A549 (cell line): ENCODE results near the gene SARDH. TPM values are rescaled to one million over a fixed set of nuclear protein-coding genes. Genes with fewer than 3 reads are reported as not detected.

Experiments used
- ATAC-seq, 2 experiments: fragments of 200-7000 bp in 1 of 2; fragments of >200 bp in 1 of 2; cut with Nextera tagmentation in 1 of 2; cut with Tn5 transposase in 1 of 2; 3 replicates each; pipeline versions ENCODE4 v1.8.0 to v1.9.1; 2018 to 2020; ENCODE audit warnings: mild to moderate bottlenecking in 1 of 2, moderate library complexity in 1 of 2
- CTCF ChIA-PET: fragments of 300-600 bp; sonication (Branson Sonifier 250); formaldehyde crosslinking; extraction: SDS; loops from one replicate; lab custom pipeline; 2021; ENCODE audit warnings: antibody characterized with exemption, inconsistent platforms; lab: Yijun Ruan, JAX
- POLR2A ChIA-PET: fragments of 350-600 bp; formaldehyde crosslinking; extraction: SDS; loops from one replicate; lab custom pipeline; 2021; ENCODE audit warnings: antibody characterized with exemption, inconsistent platforms; lab: Yijun Ruan, JAX
- DNase-seq, 2 experiments: peaks; one replicate each; pipeline versions ENCODE4 v3.0.0 to v3.0.0-alpha.2; 2011 to 2016; ENCODE audit warnings: low read depth in 1 of 2, low spot score in 1 of 2
- FAIRE-seq: peaks from 2 replicates; lab custom pipeline; 2011; peaks lifted over from hg19 to GRCh38; lab: Jason Lieb, UNC
- H3K27ac ChIP-seq, 2 experiments: fragments of >200 bp; sonication (Bioruptor Twin); formaldehyde crosslinking; 3 replicates each; pipeline ENCODE4 v1.5.1; 2016 to 2017
- H3K4me1 ChIP-seq: fragments of >200 bp; sonication (Bioruptor Twin); formaldehyde crosslinking; 3 replicates; pipeline ENCODE4 v1.6.1; 2016
- H3K4me2 ChIP-seq: fragments of >200 bp; sonication (Bioruptor Twin); formaldehyde crosslinking; 3 replicates; pipeline ENCODE4 v1.6.1; 2016
- H3K4me3 ChIP-seq: fragments of >200 bp; sonication (Bioruptor Twin); formaldehyde crosslinking; 3 replicates; pipeline ENCODE4 v1.5.1; 2016
- H3K9me3 ChIP-seq: fragments of >200 bp; sonication (Bioruptor Twin); formaldehyde crosslinking; 3 replicates; pipeline ENCODE4 v1.6.1; 2016
- ATOH8 ChIP-seq: fragments of 250-450 bp; sonication (Bioruptor Pico); IDR thresholded peaks from 2 replicates; pipeline ENCODE4 v1.5.0; 2020; ENCODE audit warnings: low read depth, mild to moderate bottlenecking, moderate library complexity
- CBX2 ChIP-seq: fragments of 200-600 bp; sonication (generic); IDR thresholded peaks from 2 replicates; pipeline ENCODE4 v1.6.1; 2016; ENCODE audit warnings: low read depth, mild to moderate bottlenecking, borderline replicate concordance
- CEBPB ChIP-seq, 2 experiments: fragments of >200 bp in 1 of 2; sonication (Bioruptor Twin) in 1 of 2; formaldehyde crosslinking in 1 of 2; IDR thresholded peaks; 2 replicates each; pipeline ENCODE4 v1.6.1; 2012 to 2016
- CHD4 ChIP-seq: fragments of 200-600 bp; sonication (generic); IDR thresholded peaks from 2 replicates; pipeline ENCODE4 v1.6.1; 2016; ENCODE audit warnings: antibody characterized with exemption, mild to moderate bottlenecking, borderline replicate concordance
- EHF ChIP-seq: fragments of 250-450 bp; sonication (Bioruptor Pico); IDR thresholded peaks from 2 replicates; pipeline ENCODE4 v1.5.0; 2020; ENCODE audit warnings: mild to moderate bottlenecking
- ESRRA ChIP-seq: fragments of 150-350 bp; IDR thresholded peaks from 2 replicates; pipeline ENCODE4 v1.6.1; 2014; ENCODE audit warnings: mild to moderate bottlenecking, low read length, borderline replicate concordance
- FOSL2 ChIP-seq, 2 experiments: fragments of 450-650 bp in 1 of 2; fragments of >200 bp in 1 of 2; sonication (Bioruptor Twin) in 1 of 2; formaldehyde crosslinking; IDR thresholded peaks; 2 replicates each; pipeline versions ENCODE4 v1.5.0 to v1.6.1; 2016 to 2020; ENCODE audit warnings: mild to moderate bottlenecking in 1 of 2, moderate library complexity in 1 of 2
- FOXS1 ChIP-seq: fragments of 250-450 bp; sonication (Bioruptor Pico); IDR thresholded peaks from 2 replicates; pipeline ENCODE4 v1.5.0; 2020; ENCODE audit warnings: mild to moderate bottlenecking, moderate library complexity
- HOXB13 ChIP-seq: fragments of 250-450 bp; sonication (Bioruptor Pico); IDR thresholded peaks from 2 replicates; pipeline ENCODE4 v1.5.0; 2020; ENCODE audit warnings: low read depth, mild to moderate bottlenecking, moderate library complexity
- KDM1A ChIP-seq: fragments of 200-600 bp; sonication (generic); IDR thresholded peaks from 2 replicates; pipeline ENCODE4 v1.6.1; 2016; ENCODE audit warnings: low read depth, mild to moderate bottlenecking
- KDM5A ChIP-seq: fragments of 200-600 bp; sonication (generic); IDR thresholded peaks from 2 replicates; pipeline ENCODE4 v1.6.1; 2016; ENCODE audit warnings: antibody characterized with exemption, mild to moderate bottlenecking
- MYC ChIP-seq: IDR thresholded peaks from 2 replicates; pipeline ENCODE4 v1.6.1; 2012; ENCODE audit warnings: mild to moderate bottlenecking, inconsistent platforms, low read length, improper control_type of control experiment, borderline replicate concordance
- NPAS2 ChIP-seq: fragments of 250-450 bp; sonication (Bioruptor Pico); IDR thresholded peaks from 2 replicates; pipeline ENCODE4 v1.8.0; 2022; ENCODE audit warnings: mild to moderate bottlenecking, moderate library complexity, borderline replicate concordance
- NR3C1 ChIP-seq: fragments of >200 bp; sonication (Bioruptor Twin); formaldehyde crosslinking; IDR thresholded peaks from 3 replicates; pipeline ENCODE4 v1.6.1; 2017
- POLR2A ChIP-seq: IDR thresholded peaks from 2 replicates; pipeline ENCODE4 v1.6.1; 2012; ENCODE audit warnings: mild to moderate bottlenecking, low read length
- RAD21 ChIP-seq, 2 experiments: fragments of >200 bp in 1 of 2; sonication (Bioruptor Twin) in 1 of 2; formaldehyde crosslinking in 1 of 2; IDR thresholded peaks in 1 of 2; conservative IDR thresholded peaks in 1 of 2; 2 replicates in 1 of 2; 3 replicates in 1 of 2; pipeline ENCODE4 v1.6.1; 2012 to 2018; ENCODE audit warnings: inconsistent platforms in 1 of 2
- RARB ChIP-seq: fragments of 250-450 bp; sonication (Bioruptor Pico); IDR thresholded peaks from 2 replicates; pipeline ENCODE4 v1.8.0; 2021; ENCODE audit warnings: mild to moderate bottlenecking, moderate library complexity
- RNF2 ChIP-seq: fragments of 200-600 bp; sonication (generic); IDR thresholded peaks from 2 replicates; pipeline ENCODE4 v1.6.1; 2016; ENCODE audit warnings: low read depth, mild to moderate bottlenecking, antibody characterized with exemption, moderate library complexity, borderline replicate concordance
- SMC3 ChIP-seq: fragments of >200 bp; sonication (Bioruptor Twin); formaldehyde crosslinking; IDR thresholded peaks from 3 replicates; pipeline ENCODE4 v1.6.1; 2018; ENCODE audit warnings: inconsistent platforms
- TP53 ChIP-seq: fragments of 250-450 bp; sonication (Bioruptor Pico); IDR thresholded peaks from 2 replicates; pipeline ENCODE4 v1.5.0; 2021; ENCODE audit warnings: mild to moderate bottlenecking, moderate library complexity
- ZC3H11A ChIP-seq: fragments of 450-650 bp; IDR thresholded peaks from 2 replicates; pipeline ENCODE4 v1.6.1; 2014; ENCODE audit warnings: antibody characterized with exemption, mild to moderate bottlenecking
- ZFP36 ChIP-seq: fragments of 450-650 bp; IDR thresholded peaks from 2 replicates; pipeline ENCODE4 v1.6.1; 2014; ENCODE audit warnings: borderline replicate concordance; ENCODE audit not compliant: partially characterized antibody
- ZNF302 ChIP-seq: fragments of 250-450 bp; sonication (Bioruptor Pico); IDR thresholded peaks from 2 replicates; pipeline ENCODE4 v1.9.0; 2021; ENCODE audit warnings: inconsistent platforms, mild to moderate bottlenecking, moderate library complexity
- ZSCAN20 ChIP-seq: fragments of 250-450 bp; sonication (Bioruptor Pico); IDR thresholded peaks from 2 replicates; pipeline ENCODE4 v1.8.0; 2022; ENCODE audit warnings: mild to moderate bottlenecking, moderate library complexity
- WGBS: methylation state at CpG from one replicate; pipeline ENCODE4 v1.1.6; 2017; ENCODE audit errors: missing lambda C conversion rate; 5-methylcytosine and 5-hydroxymethylcytosine counted together
- polyA plus RNA-seq, 4 experiments: library from polyadenylated mRNA; depleted of rRNA in 3 of 4; stranded (reverse); fragments of >200 nt; fragmentation: RNase III in 1 of 4; extraction: RNeasy Plus Mini Kit Qiagen cat#74134 plus additional on column Dnase treatment in 1 of 4; gene quantifications; 2 replicates in 3 of 4; 3 replicates in 1 of 4; pipeline ENCODE4 v1.2.3, GENCODE V29; 2011 to 2017
- TF ChIP-seq, protein P1 (sequence below): fragments of >200 bp; sonication (Bioruptor Twin); formaldehyde crosslinking; IDR thresholded peaks from 3 replicates; pipeline ENCODE4 v1.6.1; 2016
- TF ChIP-seq, protein P2 (sequence below): fragments of >200 bp; sonication (Bioruptor Twin); formaldehyde crosslinking; IDR thresholded peaks from 3 replicates; pipeline ENCODE4 v1.5.1; 2016
- TF ChIP-seq, protein P3 (sequence below): fragments of 450-650 bp; IDR thresholded peaks from 2 replicates; pipeline ENCODE4 v1.6.1; 2014; ENCODE audit warnings: antibody characterized with exemption
- TF ChIP-seq, protein P4 (sequence below): IDR thresholded peaks from 2 replicates; pipeline ENCODE4 v1.6.1; 2012

Gene SARDH
- polyA plus RNA-seq, 2 of the 4 experiments (the other 2 are of a cell fraction), result 0.08 TPM; not detected in 1

DNA sequence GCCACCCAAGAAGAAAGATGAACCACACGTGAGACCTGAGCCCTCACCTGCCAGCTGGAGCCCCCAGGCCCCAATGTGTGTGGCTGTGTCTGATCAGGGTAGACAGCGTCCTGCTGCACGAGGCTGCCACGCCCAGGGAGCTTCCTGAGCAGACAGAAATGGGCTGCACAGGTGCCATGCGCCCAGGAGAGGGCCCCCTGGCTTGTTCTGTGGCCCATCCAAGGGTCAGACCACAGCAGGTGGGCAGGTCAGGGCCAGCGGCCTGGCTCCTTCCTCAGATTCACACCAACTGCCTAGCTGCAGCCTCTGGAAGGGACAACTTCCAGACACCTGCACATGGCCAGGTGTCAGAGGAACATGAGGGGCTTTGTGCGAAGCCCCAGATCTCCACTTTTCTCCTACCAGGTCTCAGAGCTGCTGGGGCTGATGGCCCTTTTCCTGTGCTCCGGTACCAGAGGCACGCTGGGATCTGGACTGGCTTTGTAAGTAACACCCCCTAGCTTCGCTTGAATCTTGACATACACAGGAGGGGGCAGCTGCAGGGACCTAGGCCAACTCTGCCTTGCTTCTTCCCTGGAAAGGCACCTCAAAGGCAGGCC is 10.8 kb downstream of the SARDH start:
- H3K4me3 ChIP-seq, result no peak overlapping the region
- TF ChIP-seq CEBPB (IDR thresholded peaks at IDR 0.05) (no peak), MYC (no peak), TP53 (CRISPR knock-in tag) (no peak), ZSCAN20 (CRISPR knock-in tag) (no peak)
- H3K9me3 ChIP-seq, result no peaks in the 10 kb centered on the region
- no peak for FAIRE-seq
- no peak overlapping the region for H3K4me2 ChIP-seq
- H3K4me1 ChIP-seq, result no peaks in the 10 kb centered on the region
- no peak for DNase-seq
- H3K27ac ChIP-seq, result no peak overlapping the region
- ATAC-seq, result peak; percentile 48 to 59; a peak in 5 of 6 replicates
- POLR2A ChIA-PET, result no interaction called here
- 26% methylated on average over 9 of the region's 10 CpGs for WGBS
- CTCF ChIA-PET, result interaction anchor here (0.6 to 8.2 kb wide), 26 partner anchors 9 to 398 kb away, joined by 3 to 72 read pairs (median 4); partner anchors contain the start of genes ADAMTSL2 and SARDH

GRCh38 chr9:133726401-133727276 is 11.5 kb downstream of the SARDH start:
- TF ChIP-seq MYC (no peak), ZFP36 (no peak), SMC3 (peak; percentile 53), FOXS1 (CRISPR knock-in tag) (no peak), CEBPB (IDR thresholded peaks at IDR 0.05) (no peak), RARB (CRISPR knock-in tag) (no peak), NR3C1 (no peak), CBX2 (no peak), CHD4 (no peak), NPAS2 (no peak), KDM1A (no peak), RNF2 (no peak), HOXB13 (no peak), RAD21 (conservative IDR thresholded peaks at IDR 0.05 in 1 of 2, IDR thresholded peaks at IDR 0.05 in 1 of 2) (peak; percentile 69 to 81), KDM5A (no peak), ZC3H11A (no peak), FOSL2 (IDR thresholded peaks at IDR 0.05) (no peak), FOSL2 (CRISPR knock-in tag; IDR thresholded peaks at IDR 0.05) (no peak), POLR2A (no peak), ESRRA (no peak), ZNF302 (CRISPR knock-in tag) (no peak), ATOH8 (CRISPR knock-in tag) (no peak), EHF (no peak)
- TF ChIP-seq, protein P1, sequence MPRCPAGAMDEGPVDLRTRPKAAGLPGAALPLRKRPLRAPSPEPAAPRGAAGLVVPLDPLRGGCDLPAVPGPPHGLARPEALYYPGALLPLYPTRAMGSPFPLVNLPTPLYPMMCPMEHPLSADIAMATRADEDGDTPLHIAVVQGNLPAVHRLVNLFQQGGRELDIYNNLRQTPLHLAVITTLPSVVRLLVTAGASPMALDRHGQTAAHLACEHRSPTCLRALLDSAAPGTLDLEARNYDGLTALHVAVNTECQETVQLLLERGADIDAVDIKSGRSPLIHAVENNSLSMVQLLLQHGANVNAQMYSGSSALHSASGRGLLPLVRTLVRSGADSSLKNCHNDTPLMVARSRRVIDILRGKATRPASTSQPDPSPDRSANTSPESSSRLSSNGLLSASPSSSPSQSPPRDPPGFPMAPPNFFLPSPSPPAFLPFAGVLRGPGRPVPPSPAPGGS, result no peak
- TF ChIP-seq, protein P2, sequence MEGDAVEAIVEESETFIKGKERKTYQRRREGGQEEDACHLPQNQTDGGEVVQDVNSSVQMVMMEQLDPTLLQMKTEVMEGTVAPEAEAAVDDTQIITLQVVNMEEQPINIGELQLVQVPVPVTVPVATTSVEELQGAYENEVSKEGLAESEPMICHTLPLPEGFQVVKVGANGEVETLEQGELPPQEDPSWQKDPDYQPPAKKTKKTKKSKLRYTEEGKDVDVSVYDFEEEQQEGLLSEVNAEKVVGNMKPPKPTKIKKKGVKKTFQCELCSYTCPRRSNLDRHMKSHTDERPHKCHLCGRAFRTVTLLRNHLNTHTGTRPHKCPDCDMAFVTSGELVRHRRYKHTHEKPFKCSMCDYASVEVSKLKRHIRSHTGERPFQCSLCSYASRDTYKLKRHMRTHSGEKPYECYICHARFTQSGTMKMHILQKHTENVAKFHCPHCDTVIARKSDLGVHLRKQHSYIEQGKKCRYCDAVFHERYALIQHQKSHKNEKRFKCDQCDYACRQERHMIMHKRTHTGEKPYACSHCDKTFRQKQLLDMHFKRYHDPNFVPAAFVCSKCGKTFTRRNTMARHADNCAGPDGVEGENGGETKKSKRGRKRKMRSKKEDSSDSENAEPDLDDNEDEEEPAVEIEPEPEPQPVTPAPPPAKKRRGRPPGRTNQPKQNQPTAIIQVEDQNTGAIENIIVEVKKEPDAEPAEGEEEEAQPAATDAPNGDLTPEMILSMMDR, result peak; percentile 48; the same call in 2 of the 3 replicates
- TF ChIP-seq, protein P3, sequence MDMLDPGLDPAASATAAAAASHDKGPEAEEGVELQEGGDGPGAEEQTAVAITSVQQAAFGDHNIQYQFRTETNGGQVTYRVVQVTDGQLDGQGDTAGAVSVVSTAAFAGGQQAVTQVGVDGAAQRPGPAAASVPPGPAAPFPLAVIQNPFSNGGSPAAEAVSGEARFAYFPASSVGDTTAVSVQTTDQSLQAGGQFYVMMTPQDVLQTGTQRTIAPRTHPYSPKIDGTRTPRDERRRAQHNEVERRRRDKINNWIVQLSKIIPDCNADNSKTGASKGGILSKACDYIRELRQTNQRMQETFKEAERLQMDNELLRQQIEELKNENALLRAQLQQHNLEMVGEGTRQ, result no peak
- TF ChIP-seq, protein P4, sequence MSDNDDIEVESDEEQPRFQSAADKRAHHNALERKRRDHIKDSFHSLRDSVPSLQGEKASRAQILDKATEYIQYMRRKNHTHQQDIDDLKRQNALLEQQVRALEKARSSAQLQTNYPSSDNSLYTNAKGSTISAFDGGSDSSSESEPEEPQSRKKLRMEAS, result no peak
- TF ChIP-seq, all 56 proteins: peak for 3
- ATAC-seq, result peak; percentile 80 to 86
- Histone ChIP-seq H3K4me2 (no peak overlapping the region), H3K4me3 (no peak overlapping the region), H3K9me3 (no peaks in the 10 kb centered on the region), H3K27ac (no peak overlapping the region), H3K4me1 (no peaks in the 10 kb centered on the region)
- WGBS, result 21% methylated on average over 13 of the region's 14 CpGs
- ChIA-PET POLR2A (no interaction called here), CTCF (interaction anchor here (0.6 to 8.2 kb wide), 27 partner anchors 10 to 397 kb away, joined by 3 to 72 read pairs (median 4); partner anchors contain the start of genes ADAMTSL2 and SARDH)
- DNase-seq, result peak; percentile 69 to 78
- FAIRE-seq, result no peak
